H1 (cell line): Measurements from ENCODE around the gene MRPS5. TPM values are rescaled to one million over a fixed set of nuclear protein-coding genes. Genes with fewer than 3 reads are reported as not detected.

ENCODE experiments used
- CTCF ChIA-PET: fragments of 300-600 bp; sonication (Branson Sonifier 250); formaldehyde crosslinking; loops from one replicate; lab custom pipeline; 2021; ENCODE audit not compliant: partially characterized antibody; lab: Charles Lee
- POLR2A ChIA-PET: fragments of 300-600 bp; sonication (Branson Sonifier 250); formaldehyde crosslinking; loops from one replicate; lab custom pipeline; 2021; ENCODE audit warnings: inconsistent platforms; ENCODE audit not compliant: partially characterized antibody; lab: Charles Lee
- DNase-seq, 2 experiments: peaks; one replicate each; pipeline versions ENCODE4 v3.0.0 to v3.0.0-alpha.2; 2010 to 2022; ENCODE audit warnings: low spot score in 2 of 2, low read depth in 1 of 2, mixed read lengths in 1 of 2
- FAIRE-seq: peaks from 2 replicates; lab custom pipeline; 2011; peaks lifted over from hg19 to GRCh38; lab: Jason Lieb, UNC
- H2AFZ ChIP-seq: 2 replicates; pipeline ENCODE4 v1.8.1; 2012; ENCODE audit warnings: low read length, inconsistent platforms
- H2AK5ac ChIP-seq: 2 replicates; pipeline ENCODE4 v1.6.1; 2013; ENCODE audit warnings: low read depth, low read length
- H2BK120ac ChIP-seq: replicated peaks from 2 replicates; pipeline ENCODE3; 2013; ENCODE audit warnings: low read depth, low read length, inconsistent platforms
- H2BK12ac ChIP-seq: 2 replicates; pipeline ENCODE4 v1.6.1; 2013; ENCODE audit warnings: low read depth, low read length
- H2BK15ac ChIP-seq: 2 replicates; pipeline ENCODE4 v1.6.1; 2013; ENCODE audit warnings: low read length
- H2BK20ac ChIP-seq: 2 replicates; pipeline ENCODE4 v1.6.1; 2013; ENCODE audit warnings: low read length
- H2BK5ac ChIP-seq: 2 replicates; pipeline ENCODE4 v1.6.1; 2013; ENCODE audit warnings: low read depth, low read length
- H3K14ac ChIP-seq: 2 replicates; pipeline ENCODE4 v1.6.1; 2013; ENCODE audit warnings: inconsistent platforms; ENCODE audit not compliant: insufficient read length
- H3K18ac ChIP-seq: 2 replicates; pipeline ENCODE4 v1.6.1; 2013; ENCODE audit warnings: low read length; ENCODE audit errors: extremely low read depth
- H3K23ac ChIP-seq: 2 replicates; pipeline ENCODE4 v1.6.1; 2013; ENCODE audit warnings: inconsistent platforms; ENCODE audit not compliant: insufficient read length
- H3K23me2 ChIP-seq: 2 replicates; pipeline ENCODE4 v1.6.1; 2013; ENCODE audit warnings: low read depth, low read length
- H3K27ac ChIP-seq: 2 replicates; pipeline ENCODE4 v1.6.1; 2011; ENCODE audit warnings: low read depth, low read length, inconsistent platforms
- H3K27me3 ChIP-seq, 4 experiments: replicated peaks in 1 of 4; 1 replicate in 1 of 4; 2 replicates in 3 of 4; pipeline versions ENCODE4 v1.6.1 to v1.8.1; 2011 to 2013; ENCODE audit warnings: low read length in 3 of 4, mild to moderate bottlenecking in 3 of 4, inconsistent platforms in 2 of 4, mixed read lengths in 2 of 4, moderate library complexity in 1 of 4; ENCODE audit not compliant: control insufficient read depth in 3 of 4, insufficient read depth in 3 of 4; ENCODE audit errors: extremely low read depth in 1 of 4
- H3K36me3 ChIP-seq, 4 experiments: 2 replicates each; pipeline versions ENCODE4 v1.6.1 to v1.8.1; 2011 to 2013; ENCODE audit warnings: mild to moderate bottlenecking in 4 of 4, low read length in 3 of 4, moderate library complexity in 2 of 4, control low read depth in 1 of 4, inconsistent platforms in 1 of 4; ENCODE audit not compliant: insufficient read depth in 4 of 4, control insufficient read depth in 2 of 4
- H3K4ac ChIP-seq: replicated peaks from 2 replicates; pipeline ENCODE3; 2013; ENCODE audit warnings: low read length, low read depth, mixed read lengths, inconsistent platforms; ENCODE audit not compliant: insufficient read length
- H3K4me1 ChIP-seq, 4 experiments: replicated peaks in 1 of 4; 1 replicate in 1 of 4; 2 replicates in 3 of 4; pipeline versions ENCODE4 v1.6.1 to v1.8.1; 2011 to 2013; ENCODE audit warnings: low read length in 3 of 4, inconsistent platforms in 2 of 4, mixed read lengths in 1 of 4; ENCODE audit not compliant: insufficient read depth in 4 of 4, control insufficient read depth in 3 of 4
- H3K4me2 ChIP-seq, 2 experiments: 2 replicates each; pipeline versions ENCODE4 v1.6.1 to v1.8.1; 2011 to 2013; ENCODE audit warnings: low read depth in 2 of 2, low read length in 2 of 2, control low read depth in 1 of 2, inconsistent platforms in 1 of 2, mild to moderate bottlenecking in 1 of 2; ENCODE audit not compliant: insufficient read depth in 1 of 2
- H3K4me3 ChIP-seq, 4 experiments: fragments of 200-600, 300-600 bp in 1 of 4; sonication (generic), shearing (Covaris generic), sonication (Bioruptor Twin) in 1 of 4; 2 replicates each; pipeline versions ENCODE4 v1.5.1 to v1.8.1; 2011 to 2016; ENCODE audit warnings: low read length in 4 of 4, low read depth in 3 of 4, control low read depth in 2 of 4, inconsistent platforms in 2 of 4, mild to moderate bottlenecking in 2 of 4, mixed read lengths in 1 of 4, moderate library complexity in 1 of 4; ENCODE audit not compliant: insufficient read depth in 2 of 4; ENCODE audit errors: extremely low read depth in 1 of 4
- H3K56ac ChIP-seq: replicated peaks from 2 replicates; pipeline ENCODE3; 2013; ENCODE audit warnings: low read depth, mild to moderate bottlenecking, mixed read lengths, low read length, inconsistent platforms; ENCODE audit not compliant: insufficient read length
- H3K79me1 ChIP-seq: 2 replicates; pipeline ENCODE4 v1.6.1; 2013; ENCODE audit warnings: low read depth, low read length, control low read depth
- H3K79me2 ChIP-seq, 2 experiments: 2 replicates each; pipeline versions ENCODE4 v1.6.1 to v1.8.1; 2012 to 2013; ENCODE audit warnings: low read length in 2 of 2, mild to moderate bottlenecking in 2 of 2, inconsistent platforms in 1 of 2; ENCODE audit not compliant: insufficient read depth in 2 of 2, control insufficient read depth in 1 of 2
- H3K9ac ChIP-seq, 4 experiments: replicated peaks in 1 of 4; 1 replicate in 1 of 4; 2 replicates in 3 of 4; pipeline versions ENCODE4 v1.6.1 to v1.8.1; 2011 to 2013; ENCODE audit warnings: low read depth in 3 of 4, low read length in 3 of 4, control low read depth in 2 of 4, mild to moderate bottlenecking in 2 of 4, moderate library complexity in 2 of 4, inconsistent platforms in 1 of 4; ENCODE audit errors: extremely low read depth in 1 of 4
- H3K9me3 ChIP-seq, 2 experiments: 2 replicates each; pipeline versions ENCODE4 v1.6.1 to v1.8.1; 2012 to 2013; ENCODE audit warnings: mild to moderate bottlenecking in 2 of 2, moderate library complexity in 2 of 2, control low read depth in 1 of 2, inconsistent platforms in 1 of 2, low read depth in 1 of 2, low read length in 1 of 2, mixed read lengths in 1 of 2; ENCODE audit not compliant: insufficient read depth in 2 of 2
- H4K20me1 ChIP-seq, 2 experiments: replicated peaks in 1 of 2; 2 replicates each; pipeline versions ENCODE3 to v1.8.1; 2011 to 2013; ENCODE audit warnings: inconsistent platforms in 2 of 2, low read length in 2 of 2, mild to moderate bottlenecking in 1 of 2; ENCODE audit not compliant: insufficient read depth in 2 of 2, control insufficient read depth in 1 of 2
- H4K5ac ChIP-seq: 2 replicates; pipeline ENCODE4 v1.6.1; 2013; ENCODE audit warnings: low read length, low read depth, mixed read lengths, inconsistent platforms; ENCODE audit not compliant: insufficient read length
- H4K8ac ChIP-seq: 2 replicates; pipeline ENCODE4 v1.8.0; 2013; ENCODE audit warnings: mild to moderate bottlenecking, moderate library complexity, low read length, inconsistent platforms; ENCODE audit not compliant: insufficient read depth; ENCODE audit errors: extremely low read depth
- H4K91ac ChIP-seq: replicated peaks from 2 replicates; pipeline ENCODE3; 2013; ENCODE audit warnings: low read length, mixed read lengths, inconsistent platforms; ENCODE audit not compliant: insufficient read length
- CTCF ChIP-seq, 3 experiments: IDR thresholded peaks; 1 replicate in 2 of 3; 2 replicates in 1 of 3; pipeline versions ENCODE4 v1.5.1 to v1.6.1; 2011; ENCODE audit warnings: low read length in 3 of 3, mild to moderate bottlenecking in 3 of 3, inconsistent platforms in 2 of 3, low read depth in 1 of 3, moderate library complexity in 1 of 3; ENCODE audit not compliant: insufficient read depth in 1 of 3; ENCODE audit errors: control extremely low read depth in 1 of 3
- JUND ChIP-seq: IDR thresholded peaks from 2 replicates; pipeline ENCODE4 v1.6.1; 2011; ENCODE audit warnings: mild to moderate bottlenecking, improper control_type of control experiment, low read length
- KDM1A ChIP-seq: fragments of 200-600, 300-600 bp; sonication (generic); IDR thresholded peaks from 2 replicates; pipeline ENCODE4 v1.7.1; 2016; ENCODE audit warnings: mild to moderate bottlenecking, low read length, borderline replicate concordance
- KDM4A ChIP-seq: IDR thresholded peaks from one replicate; pipeline ENCODE4 v1.7.1; 2012; ENCODE audit warnings: low read depth, mild to moderate bottlenecking, moderate library complexity, low read length, inconsistent platforms; ENCODE audit not compliant: severe bottlenecking
- PHF8 ChIP-seq: fragments of 200-600 bp; sonication (generic); conservative IDR thresholded peaks from 2 replicates; pipeline ENCODE4 v1.7.1; 2012; ENCODE audit warnings: low read depth, mild to moderate bottlenecking, inconsistent platforms, low read length, moderate library complexity
- SIRT6 ChIP-seq: IDR thresholded peaks from one replicate; pipeline ENCODE4 v1.7.1; 2012; ENCODE audit warnings: low read length, inconsistent platforms
- TAF1 ChIP-seq: IDR thresholded peaks from 2 replicates; pipeline ENCODE4 v1.6.1; 2011; ENCODE audit warnings: mild to moderate bottlenecking, low read depth, low read length
- TBP ChIP-seq: IDR thresholded peaks from 2 replicates; pipeline ENCODE4 v1.6.1; 2011; ENCODE audit warnings: low read depth, low read length, improper control_type of control experiment
- WGBS, 2 experiments: shearing (Covaris generic) in 1 of 2; methylation state at CpG; one replicate each; pipeline versions ENCODE4 v1.1.6 to v1.1.7; 2013 to 2015; ENCODE audit warnings: low lambda C conversion rate in 2 of 2, mixed read lengths in 2 of 2, inconsistent platforms in 1 of 2, low coverage in 1 of 2, missing lambda C conversion rate in 1 of 2; ENCODE audit not compliant: insufficient replicate concordance in 2 of 2, insufficient coverage in 1 of 2, insufficient read length in 1 of 2; ENCODE audit errors: extremely low coverage in 1 of 2, missing lambda C conversion rate in 1 of 2; 5-methylcytosine and 5-hydroxymethylcytosine counted together
- polyA plus RNA-seq, 7 experiments: library from polyadenylated mRNA; depleted of rRNA in 3 of 7; stranded (reverse) in 5 of 7; unstranded in 2 of 7; fragments of >200 nt in 5 of 7; fragments of 200-250 nt in 2 of 7; gene quantifications; 1 replicate in 5 of 7; 2 replicates in 1 of 7; 4 replicates in 1 of 7; pipeline versions ENCODE4 v1.2.1 to v1.2.3, GENCODE V29; 2011 to 2013; ENCODE audit warnings: missing spikeins in 2 of 7, mixed read lengths in 2 of 7
- total RNA-seq: library from RNA; stranded (reverse); fragmentation: NEBNext Ultra II Directional; extraction: Animal tissue kit (Norgen Biotek cat#: 25700); gene quantifications from 2 replicates; pipeline ENCODE4 v1.2.1, GENCODE V29; 2021

Gene MRPS5
- total and polyA plus RNA-seq, 2 of the 8 experiments (the other 6 are each of a cell fraction or from before 2014, with no cell fraction given): 36.7 to 53.0 TPM

DNA sequence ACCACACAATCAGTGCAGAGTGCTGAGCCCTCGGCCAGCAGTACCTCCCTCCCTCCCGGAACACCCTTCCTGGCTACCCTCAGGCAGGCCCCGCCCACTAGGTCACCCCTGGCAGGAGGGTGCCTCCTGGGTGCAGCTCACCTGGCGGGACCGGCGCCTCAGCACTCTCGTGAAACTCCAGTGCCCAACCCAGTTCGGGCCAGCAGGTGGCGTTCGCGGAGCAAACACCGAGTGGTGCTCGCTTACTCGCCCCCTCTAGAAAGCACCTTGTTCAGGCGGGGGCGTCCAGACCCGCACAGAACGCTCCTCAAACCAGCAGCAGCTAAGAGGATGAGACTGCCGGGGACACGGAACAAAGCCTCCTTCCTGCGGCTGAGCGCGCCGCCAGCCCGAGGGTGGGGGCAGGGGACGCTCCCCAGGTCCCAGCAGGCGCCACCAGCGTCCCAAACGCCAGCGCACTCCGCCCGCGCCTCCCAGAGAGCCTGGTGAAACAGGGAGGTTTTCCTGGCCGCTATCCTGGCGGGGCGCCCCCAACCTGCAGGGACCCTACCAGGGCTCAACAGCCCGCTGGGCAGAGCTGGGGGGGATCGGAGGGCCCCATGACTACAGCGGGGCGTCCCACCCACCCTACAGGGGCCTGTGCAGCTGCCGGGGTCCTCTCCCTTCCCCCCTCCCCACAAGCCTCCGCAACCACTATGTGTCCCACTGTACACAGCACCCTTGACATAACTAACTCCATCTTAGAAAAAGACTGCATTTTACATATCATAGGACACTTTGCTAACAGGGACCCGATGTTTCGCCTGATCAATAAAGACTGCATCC lies 44.7 kb downstream of the MRPS5 start:
- H4K5ac ChIP-seq: peak overlapping the region; percentile 33
- H3K27me3 ChIP-seq: peaks cover 0 to 15% (median 12%) of the 10 kb centered on the region in 4 experiments; a peak in 4 of 7 replicates
- no peaks in the 10 kb centered on the region for H3K36me3 ChIP-seq
- no peaks in the 10 kb centered on the region for H4K20me1 ChIP-seq
- H3K4me2 ChIP-seq: peak overlapping the region; percentile 10 to 73
- no peak overlapping the region for H3K23ac ChIP-seq
- 14% methylated on average over 41 of the region's 44 CpGs; no CpG with 5 or more reads in 1 of the 2 experiments for WGBS, 2 experiments
- ChIA-PET CTCF (interaction anchor here (0.7 to 4.6 kb wide), 18 partner anchors 8 to 88 kb away, joined by 3 to 40 read pairs (median 4); partner anchors contain the start of genes MRPS5 and ZNF514), POLR2A (interaction anchor here (1.2 kb wide), 1 partner anchor 45 kb away, joined by 4 read pairs; the partner anchor contains the start of gene MRPS5)
- 0 out of 2 replicates have a peak, but pooled peaks cover 4% of the 10 kb centered on the region for H3K23me2 ChIP-seq
- no peak overlapping the region for H3K56ac ChIP-seq
- H3K18ac ChIP-seq: peak overlapping the region; percentile 95
- H2AK5ac ChIP-seq: no peak overlapping the region
- no peak overlapping the region for H3K4ac ChIP-seq
- no peak overlapping the region for H3K14ac ChIP-seq
- no peak overlapping the region for H3K27ac ChIP-seq
- H4K8ac ChIP-seq: peak overlapping the region; percentile 88
- H3K79me2 ChIP-seq: no peaks in the 10 kb centered on the region
- H2BK20ac ChIP-seq: no peak overlapping the region
- no peak overlapping the region for H2BK5ac ChIP-seq
- peak overlapping the region in 2 of 4 experiments; percentile 20 to 31; a peak in 4 of 7 replicates for H3K9ac ChIP-seq
- H3K4me1 ChIP-seq: peaks cover 0 to 8% (median 4%) of the 10 kb centered on the region in 4 experiments; a peak in 5 of 7 replicates
- no peak overlapping the region for H2BK15ac ChIP-seq
- peak overlapping the region; percentile 65; the same call in 1 of the 2 replicates for H2AFZ ChIP-seq
- no peak for FAIRE-seq
- H3K79me1 ChIP-seq: no peaks in the 10 kb centered on the region
- peak overlapping the region; percentile 39 to 68 (median 65) for H3K4me3 ChIP-seq
- no peak overlapping the region for H2BK120ac ChIP-seq
- peak; percentile 65 to 93 for DNase-seq
- peaks cover 4 to 32% of the 10 kb centered on the region in 2 experiments; a peak in 2 of 4 replicates for H3K9me3 ChIP-seq
- peak overlapping the region; percentile 63 for H4K91ac ChIP-seq
- peak overlapping the region; percentile 63; the same call in 1 of the 2 replicates for H2BK12ac ChIP-seq
- TF ChIP-seq KDM4A: peak; percentile 77
- peak; percentile 73 to 90 (median 87) for TF ChIP-seq CTCF (IDR thresholded peaks at IDR 0.05; ENCODE audit: control extremely low read depth in 1 of 3, insufficient read depth in 1 of 3, low read depth in 1 of 3, low read length in 3 of 3)
- 0 out of 2 replicates have a peak, but pooled peaks have one; percentile 41 for TF ChIP-seq TBP
- no peak for TF ChIP-seq JUND
- TF ChIP-seq KDM1A: no peak
- 0 out of 2 replicates have a peak, but pooled peaks have one; percentile 20 for TF ChIP-seq PHF8
- TF ChIP-seq SIRT6: no peak
- peak; percentile 53 for TF ChIP-seq TAF1
